GM19452 (cell line): Measurements from ENCODE around the gene HOPX.
"Not testable (repeated sequence)": the region's sequence is repeated elsewhere in the genome, so short reads cannot be mapped to it uniquely, and the experiment has no call there.

Experiments
- ATAC-seq: cut with Tn5 transposase; IDR thresholded peaks from one replicate; pipeline ENCODE4 v1.9.1; 2021; ENCODE audit not compliant: unreplicated experiment

HOPX gene

DNA sequence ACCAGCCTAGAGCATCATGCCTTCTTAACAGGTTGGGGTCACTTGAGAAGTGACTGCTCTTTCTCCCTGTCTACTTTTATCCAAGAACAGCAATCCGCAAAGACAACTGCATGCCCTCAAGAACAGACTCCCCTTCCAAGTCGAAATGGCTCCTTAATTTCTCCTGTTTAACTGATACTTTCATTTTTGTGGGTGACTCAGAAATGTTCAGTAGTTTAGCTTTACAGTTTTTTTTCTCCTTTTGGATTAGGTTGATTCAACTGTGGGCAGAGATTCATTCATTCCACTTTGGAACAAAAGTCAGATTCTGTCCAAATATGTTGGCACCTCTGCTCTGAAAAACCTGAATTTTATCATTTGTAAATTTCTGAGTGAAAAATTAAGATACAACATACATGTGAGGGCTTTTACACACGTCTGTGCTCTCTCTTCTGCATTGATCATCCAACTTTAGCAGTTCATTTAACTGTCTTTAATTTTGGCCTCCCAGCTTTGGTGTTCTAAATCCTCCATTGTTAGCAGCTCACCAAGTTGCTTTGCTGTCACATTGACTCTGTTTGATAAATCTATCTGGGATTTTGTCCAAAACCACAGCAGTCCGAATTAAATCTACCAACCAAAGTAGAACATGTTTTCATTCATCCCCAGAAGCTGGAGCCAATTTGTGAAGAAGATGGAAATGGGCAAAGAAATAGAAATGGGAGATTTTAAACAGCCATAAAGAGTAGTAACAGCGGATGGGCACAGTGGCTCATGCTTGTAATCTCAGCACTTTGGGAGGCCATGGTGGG, 50.0 kb downstream of the HOPX start:
- no peak for ATAC-seq

DNA sequence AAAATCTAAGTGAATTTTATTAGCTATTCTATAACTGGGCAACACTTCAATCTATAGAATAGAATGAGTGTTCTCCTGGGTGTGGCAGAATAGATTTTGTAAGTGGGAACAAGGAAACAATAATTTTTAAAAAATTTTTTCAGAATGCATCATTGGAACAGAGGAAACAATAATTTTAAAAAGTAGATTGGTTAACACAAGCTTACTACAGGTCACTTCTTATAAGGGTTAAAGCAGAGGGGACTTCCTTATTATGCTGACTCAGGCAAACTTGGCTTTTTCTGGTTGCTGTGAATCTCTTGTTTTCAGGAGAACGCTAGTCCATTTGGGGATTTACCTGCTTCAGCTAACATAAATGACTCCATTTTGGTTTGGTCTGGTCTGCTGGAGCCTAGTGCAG, 52.5 kb downstream of the HOPX start:
- no peak for ATAC-seq

DNA sequence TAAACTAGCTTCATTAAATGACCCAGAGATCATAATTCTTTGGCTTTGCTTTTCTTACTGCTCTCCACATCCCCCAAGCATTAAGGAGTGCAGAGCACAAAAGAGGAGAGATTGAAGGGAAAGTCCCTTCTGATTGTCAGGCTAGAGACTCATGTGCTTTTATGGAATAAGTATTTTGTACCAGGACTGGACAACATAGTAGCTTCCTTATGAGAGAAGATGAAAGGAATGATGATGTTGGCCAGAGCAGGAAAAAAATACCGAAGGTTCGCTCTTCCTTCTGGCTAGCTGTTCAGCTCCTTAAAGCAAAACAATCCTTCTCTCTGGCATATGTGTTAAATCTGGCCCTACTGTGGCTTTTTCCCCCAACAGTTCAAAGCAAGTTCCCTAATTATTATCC, 53.1 kb downstream of the HOPX start:
- no peak for ATAC-seq

DNA sequence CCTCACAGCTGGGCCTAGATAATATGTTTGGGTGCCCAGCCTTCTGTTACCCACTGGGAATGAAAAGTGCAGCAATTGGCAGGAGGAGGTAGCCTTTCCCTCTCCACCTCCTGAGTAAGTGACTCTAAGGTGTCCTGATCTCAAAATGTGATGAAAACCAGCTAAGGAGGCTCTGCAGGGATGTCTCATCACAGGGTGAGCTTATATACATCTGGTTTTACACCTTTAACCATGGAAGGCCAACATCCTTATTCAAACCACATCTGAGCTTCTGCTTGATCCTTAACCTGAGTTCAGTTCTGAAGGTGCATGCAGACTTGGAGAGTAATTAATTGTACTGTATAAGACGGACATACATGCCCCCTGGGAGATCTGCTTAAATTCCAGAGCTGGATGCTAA, 53.7 kb downstream of the HOPX start:
- no peak for ATAC-seq

DNA sequence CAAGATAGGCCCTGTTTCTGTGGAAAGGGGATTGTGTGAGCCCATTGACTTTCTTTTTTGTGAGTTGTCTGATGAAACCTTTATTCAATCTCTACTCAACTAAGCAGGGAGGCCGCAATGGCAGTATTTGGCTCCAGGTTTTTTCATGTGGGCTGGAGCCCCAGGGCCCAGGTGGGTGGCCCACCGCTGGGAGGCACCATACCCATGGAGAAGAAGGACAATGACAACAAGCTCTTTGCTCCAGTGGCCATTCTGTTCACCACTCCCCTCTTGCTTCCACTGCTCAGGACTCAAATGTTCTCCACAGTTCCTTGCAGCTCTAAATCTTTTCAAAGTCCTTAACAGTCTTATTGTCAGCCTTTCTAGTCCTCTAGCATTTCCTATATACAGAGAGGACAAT, 54.1 kb downstream of the HOPX start:
- no peak for ATAC-seq

DNA sequence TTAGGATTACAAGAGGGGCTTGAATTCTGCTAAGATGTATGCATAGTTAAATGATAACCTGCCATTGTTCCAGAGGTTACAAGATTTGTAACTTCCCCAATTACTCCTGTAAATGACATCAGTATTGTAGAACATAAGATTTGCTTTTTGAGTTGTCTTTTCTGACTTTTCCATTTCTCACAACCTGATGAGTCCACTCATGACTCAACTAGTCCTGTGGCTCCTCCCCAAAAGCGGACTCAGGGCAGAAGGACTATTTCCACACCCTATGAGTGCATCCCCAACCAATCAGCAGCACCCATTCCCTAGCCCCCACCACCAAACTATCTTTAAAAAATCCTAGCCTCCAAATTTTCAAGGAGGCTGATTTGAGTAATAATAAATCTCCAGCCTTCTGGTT, 54.7 kb downstream of the HOPX start:
- no peak for ATAC-seq

DNA sequence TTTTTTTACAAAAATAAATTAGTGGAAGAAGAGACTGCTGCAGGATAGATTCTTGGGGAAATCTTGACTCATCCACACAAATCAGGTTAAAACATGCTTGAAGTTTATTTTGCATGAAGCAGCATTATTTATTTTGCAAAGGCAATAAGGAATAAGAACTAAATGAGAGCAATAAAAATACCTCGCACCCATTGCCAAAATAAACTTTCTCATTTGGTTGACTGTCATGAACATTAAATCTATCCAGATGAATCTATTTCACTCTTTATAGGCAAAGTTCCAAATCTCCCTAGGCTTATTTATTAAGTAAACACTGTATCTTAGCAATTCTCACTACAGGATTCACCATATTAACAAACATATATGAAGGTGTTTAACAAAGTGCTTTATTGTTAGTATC, 58.9 kb downstream of the HOPX start:
- ATAC-seq: no peak

DNA sequence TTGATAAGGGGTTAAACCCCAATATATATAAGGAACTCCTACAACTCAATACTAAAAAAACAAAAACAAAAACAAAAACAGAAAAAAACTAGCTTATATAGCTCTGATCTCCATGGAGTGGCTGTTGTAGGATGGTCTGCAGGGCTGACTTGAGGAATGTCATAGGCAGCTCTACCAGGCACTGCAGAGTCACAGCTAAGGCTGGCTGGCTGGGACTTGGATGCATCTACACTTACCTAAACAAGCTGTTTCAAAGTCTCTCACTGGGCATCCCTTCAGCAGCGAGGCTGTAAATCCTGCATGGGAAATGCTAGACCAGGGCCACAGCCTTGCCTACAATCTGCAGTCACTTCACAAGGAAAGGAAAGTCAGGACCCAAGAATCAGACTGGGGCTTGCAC, 61.3 kb downstream of the HOPX start:
- no peak for ATAC-seq

DNA sequence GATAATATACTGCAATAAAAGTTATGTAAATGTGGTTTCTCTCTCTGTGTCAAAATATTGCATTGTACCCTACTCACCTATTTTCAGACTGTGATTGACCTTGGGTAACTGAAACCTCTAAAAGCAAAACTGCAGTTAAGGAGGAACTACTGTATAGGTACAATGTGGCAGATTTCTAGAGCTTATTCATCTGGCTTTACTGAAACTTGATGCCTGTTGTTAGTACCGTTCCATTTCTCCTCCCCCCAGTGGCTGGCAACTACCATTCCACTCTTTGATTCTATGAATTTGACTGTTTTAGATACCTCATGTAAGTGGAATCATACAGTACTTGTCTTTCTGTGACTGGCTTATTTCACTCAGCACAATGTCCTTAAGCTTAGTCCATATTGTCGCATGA, 61.9 kb downstream of the HOPX start:
- ATAC-seq: no peak

DNA sequence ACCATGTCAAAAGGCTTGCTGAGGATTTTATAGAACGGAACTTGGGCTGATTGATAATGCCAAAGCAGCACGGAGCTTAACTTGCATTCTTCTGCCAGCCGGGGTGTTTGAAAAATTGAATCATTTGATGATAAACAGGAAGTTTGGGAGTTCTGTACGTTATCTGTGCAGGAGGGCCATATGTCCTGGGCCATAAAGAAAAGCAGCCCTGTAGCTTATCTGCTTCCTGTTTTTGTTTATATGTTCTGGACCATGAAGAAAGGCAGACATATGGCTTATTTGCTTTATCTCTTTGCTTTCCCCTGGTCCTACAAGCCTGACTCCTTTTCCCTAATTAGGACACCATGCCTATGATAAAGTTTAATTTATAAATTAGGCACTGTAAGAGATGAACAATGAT, 62.4 kb downstream of the HOPX start:
- ATAC-seq: no peak

DNA sequence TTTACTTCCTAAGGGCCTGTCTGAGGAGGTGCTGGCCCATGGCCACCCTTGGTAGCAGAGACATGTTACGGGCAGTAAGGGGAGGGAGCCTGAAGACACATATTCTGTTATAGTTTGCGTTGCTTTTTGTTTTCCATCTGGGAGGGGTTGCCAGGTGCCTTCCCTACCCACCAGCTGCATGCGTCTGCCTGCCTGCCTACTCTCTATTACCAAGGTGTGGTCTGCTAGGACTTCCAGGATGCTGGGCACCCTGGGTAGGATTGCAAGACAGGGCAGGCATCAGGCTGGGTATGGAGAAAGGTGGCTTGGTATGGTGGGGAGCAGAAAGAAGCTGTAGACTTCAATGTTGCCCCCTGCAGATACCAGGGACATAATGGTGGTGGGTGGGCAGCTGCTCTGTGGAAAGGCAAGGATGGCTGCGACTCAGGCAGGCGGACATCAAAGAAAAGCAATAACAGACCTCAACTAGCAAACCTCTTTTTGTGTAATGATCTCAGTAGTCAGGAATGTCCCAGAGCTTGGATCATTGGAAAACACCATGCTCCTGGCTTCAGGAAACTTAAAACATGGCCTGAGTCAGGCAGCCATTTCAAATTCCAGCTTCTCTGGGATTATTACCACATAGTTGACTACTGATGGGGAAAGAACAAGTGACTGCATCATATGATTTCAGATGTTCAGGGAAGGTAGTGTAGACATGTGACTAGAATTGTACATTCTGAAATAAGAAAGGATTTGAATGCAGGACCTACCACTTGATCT, 67.8 kb downstream of the HOPX start:
- no peak for ATAC-seq

DNA sequence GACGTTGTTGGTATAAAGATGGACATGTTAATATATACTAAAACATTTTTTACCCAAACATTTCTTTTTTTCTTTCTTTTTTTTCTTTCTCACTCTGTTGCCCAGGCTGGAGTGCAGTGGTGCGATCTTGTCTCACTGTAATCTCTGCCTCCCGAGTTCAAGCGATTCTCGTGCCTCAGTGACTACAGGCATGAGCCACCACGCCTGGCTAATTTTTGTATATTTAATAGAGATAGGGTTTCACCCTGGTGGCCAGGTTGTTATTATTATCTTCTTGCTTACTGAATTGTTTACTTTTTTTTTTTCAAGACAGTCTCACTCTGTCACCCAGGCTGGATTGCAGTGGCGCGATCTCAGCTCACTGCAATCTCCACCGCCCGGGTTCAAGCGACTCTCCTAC, 68.8 kb downstream of the HOPX start:
- no peak for ATAC-seq

DNA sequence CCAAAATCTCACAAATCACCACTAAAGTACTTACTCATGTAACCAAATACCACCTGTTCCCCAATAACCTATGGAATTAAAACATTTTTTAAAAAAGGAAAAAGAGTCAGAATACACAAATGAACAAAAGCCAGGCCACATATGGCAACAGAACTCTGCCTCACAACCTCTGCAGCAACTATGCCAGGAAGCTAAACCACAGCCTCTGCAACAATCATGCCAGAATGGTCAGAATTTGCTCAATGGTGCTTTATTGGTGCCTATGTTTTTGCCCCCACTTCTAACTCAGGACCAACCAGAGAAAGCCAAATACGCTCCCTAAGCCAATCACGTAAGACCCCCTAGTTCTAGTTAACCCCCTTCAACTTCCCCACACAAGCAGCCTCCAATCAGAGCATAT, 69.6 kb downstream of the HOPX start:
- no peak for ATAC-seq

DNA sequence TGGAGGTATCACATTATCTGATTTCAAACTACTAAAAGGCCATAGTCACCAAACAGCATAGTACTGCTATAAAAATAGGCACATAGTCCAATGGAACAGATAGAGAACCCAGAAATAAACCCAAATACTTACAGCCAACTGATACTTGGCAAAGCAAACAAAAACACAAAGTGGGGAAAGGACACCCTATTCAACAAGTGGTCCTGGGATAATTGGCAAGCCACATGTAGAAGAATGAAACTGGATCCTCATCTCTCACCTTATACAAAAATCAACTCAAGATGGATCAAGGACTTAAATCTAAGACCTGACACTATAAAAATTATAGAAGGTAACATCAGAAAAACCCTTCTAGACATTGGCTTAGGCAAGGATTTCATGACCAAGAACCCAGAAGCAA, 70.9 kb downstream of the HOPX start:
- not testable (repeated sequence) for ATAC-seq

DNA sequence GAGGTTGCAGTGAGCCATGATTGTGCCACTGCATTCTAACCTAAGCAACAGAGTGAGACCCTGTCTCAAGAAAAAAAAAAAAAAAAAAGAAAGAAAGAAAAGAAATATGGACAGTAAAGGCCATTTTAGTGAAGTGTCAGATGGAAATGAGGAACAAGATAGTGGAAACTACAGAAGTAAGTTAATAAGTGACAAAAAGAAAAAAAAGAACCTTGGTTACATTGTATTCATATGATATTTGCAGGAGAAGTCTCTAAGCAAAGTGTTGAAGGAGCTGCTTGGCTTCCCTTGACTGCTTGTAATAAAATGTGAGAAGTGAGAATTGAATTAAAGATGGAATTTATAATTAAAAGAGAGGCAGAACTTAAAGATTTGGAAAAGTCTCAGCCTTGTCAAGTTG, 73.2 kb downstream of the HOPX start:
- ATAC-seq: no peak

DNA sequence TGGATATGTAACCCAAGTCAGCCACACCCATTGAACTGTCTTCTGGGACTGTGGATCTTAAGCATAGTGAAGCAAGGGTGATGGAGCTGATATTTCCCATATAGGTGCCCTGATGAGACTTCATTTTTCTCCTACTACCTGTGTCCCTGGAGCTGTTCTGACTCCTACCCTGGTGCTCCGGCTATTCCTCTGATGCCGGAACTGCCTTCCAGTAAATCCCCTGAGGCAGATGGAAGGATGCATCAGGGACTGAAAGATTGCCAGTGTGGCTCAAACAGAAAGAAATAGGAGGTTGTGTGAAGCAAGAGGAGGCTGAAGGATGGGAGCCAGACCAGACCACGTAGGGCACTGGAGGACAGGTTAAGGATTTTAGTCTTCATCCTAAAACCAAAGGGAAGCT, 74.7 kb downstream of the HOPX start:
- ATAC-seq: no peak

DNA sequence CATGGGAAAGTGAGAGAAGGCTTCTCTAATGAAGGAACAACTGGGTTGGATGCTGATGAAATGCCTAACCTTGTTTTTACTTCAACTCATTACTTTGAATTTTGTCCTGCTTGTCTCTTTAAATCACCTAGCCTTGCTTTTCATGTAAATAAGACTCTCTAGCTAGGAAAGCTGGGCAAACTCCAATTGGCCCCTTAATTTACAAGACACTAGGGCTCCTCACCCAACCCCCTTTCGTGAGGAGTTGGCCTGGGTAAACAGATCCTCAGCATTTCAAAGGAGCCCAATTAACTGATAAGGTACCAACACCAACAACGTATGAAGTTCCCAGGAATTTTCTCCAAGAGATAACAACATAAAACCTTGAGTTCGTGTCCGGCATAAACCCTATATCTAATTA, 75.6 kb downstream of the HOPX start:
- ATAC-seq: not testable (repeated sequence)

DNA sequence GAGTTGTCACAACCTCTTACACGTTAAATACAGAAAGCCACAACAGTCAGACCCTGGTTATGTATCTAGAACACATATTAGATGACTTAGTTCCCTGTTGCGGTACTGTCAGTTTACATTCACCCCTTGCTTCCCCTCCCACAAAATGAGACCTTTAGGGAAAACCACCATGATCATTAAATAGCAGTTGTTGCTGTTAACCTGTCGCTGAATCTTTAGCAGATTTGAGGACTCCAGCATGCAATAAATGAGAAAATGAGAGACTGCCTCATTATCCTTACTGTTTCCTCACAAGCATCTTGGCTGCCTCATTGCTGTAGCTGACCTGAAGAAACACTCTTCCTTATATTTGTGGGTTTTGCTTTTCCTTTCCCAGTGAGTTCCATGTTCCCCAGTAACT, 77.8 kb downstream of the HOPX start:
- no peak for ATAC-seq
